Stimulated activated CD4-positive, alpha-beta T cell treated with anti-CD3 and anti-CD28 coated beads, Interleukin-4, amount 100 ng/mL, for 48 hours (primary cell): ENCODE results near the gene CDON.

ENCODE experiments used
- DNase-seq, 2 donors: peaks; one replicate each; pipeline ENCODE4 v3.0.0-alpha.2; 2020; ENCODE audit warnings: low read depth in 2 of 2

The CDON gene

DNA sequence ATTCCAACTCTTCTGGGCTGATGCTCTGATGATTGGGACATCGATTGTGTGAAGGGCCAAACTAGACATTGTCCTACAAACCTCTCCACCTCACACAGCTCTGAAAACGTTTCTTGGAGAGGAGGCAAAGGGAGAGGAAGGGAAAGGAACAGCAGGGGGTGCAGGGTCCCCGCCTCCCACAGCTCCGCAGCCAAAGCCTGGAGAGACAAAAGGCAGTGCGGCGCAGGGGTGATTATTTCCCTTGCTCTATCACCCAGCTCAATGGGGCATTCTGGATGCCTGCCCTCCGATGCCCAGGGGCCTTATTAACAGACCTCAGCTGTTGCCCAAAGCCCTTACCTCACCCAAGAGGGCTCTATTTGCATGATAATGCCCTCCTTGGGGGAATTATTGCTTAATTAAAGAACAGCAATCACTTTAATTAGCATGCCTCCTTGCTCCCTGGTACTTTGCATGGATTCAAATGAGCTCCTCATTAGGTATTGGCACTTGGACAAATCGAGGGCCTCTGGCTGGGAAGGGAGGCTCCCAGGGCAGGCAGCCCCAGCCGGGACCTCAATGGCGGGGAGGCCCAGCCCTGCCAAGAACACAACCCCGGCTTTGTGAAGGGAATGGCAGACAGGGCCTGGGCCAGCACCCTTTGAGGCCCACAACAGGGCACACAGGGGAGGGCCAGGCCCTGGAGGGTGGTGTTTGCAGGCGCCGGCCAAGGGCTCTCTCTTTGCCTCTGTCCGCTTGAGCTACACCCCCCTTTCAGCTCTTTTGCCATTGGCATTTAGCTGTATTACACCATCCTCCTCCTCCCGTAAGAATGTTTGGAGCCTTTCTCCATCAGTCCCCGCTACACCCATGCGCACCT is 19.8 kb upstream of the CDON start:
- no peak for DNase-seq

DNA sequence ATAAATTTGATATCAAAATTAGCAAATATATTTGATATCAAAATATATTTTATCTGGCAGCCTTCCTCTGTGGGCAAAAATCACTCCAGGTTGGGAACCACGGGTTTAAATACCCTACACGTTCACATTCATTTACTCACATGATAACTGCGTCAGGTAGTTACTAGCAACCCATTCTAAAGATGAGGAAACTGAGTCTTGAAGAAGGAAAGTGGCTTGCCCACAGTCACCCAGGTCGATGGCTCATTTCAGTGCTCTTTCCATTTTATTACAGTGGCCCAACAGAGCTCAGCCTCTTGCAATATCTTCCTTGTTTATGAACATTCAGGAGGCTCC is 19.2 kb upstream of the CDON start:
- DNase-seq = no peak

DNA sequence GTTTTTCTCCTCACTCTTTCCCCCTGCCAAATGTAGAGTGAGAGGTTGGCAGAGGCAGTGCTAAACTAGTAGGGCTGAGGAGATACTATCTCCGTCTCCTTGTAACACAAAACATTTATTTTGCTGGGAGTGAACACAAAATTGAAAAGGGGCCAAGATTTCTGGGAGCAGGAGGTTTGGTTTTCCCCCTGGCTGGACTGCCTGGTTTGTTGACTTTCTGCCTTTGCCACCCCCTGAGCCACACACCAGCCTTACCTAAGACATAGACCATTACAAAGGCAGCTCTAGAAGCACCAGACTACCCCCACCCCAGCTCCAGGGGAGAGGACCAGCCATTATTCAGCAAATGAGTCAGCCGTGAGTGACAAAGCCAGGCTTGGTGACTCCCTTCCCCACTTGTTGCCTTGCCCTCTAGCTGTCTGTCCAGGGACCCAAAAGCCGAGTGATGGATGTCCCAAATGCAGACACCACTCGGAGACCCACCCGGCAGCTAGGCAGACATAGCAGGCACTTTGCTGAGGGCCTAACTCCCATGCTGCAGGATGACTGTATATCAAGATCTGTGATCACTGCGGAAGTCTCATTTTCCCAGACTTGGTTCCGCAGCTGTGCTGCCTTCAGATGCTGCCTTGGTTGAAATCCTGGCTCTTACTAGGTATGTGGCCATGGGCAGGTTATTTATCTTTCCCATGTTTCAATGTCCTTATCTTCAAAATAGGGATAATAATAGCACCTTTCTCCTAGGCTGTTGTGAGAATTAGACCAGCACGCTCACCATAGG is 17.7 kb upstream of the CDON start:
- DNase-seq = no peak

DNA sequence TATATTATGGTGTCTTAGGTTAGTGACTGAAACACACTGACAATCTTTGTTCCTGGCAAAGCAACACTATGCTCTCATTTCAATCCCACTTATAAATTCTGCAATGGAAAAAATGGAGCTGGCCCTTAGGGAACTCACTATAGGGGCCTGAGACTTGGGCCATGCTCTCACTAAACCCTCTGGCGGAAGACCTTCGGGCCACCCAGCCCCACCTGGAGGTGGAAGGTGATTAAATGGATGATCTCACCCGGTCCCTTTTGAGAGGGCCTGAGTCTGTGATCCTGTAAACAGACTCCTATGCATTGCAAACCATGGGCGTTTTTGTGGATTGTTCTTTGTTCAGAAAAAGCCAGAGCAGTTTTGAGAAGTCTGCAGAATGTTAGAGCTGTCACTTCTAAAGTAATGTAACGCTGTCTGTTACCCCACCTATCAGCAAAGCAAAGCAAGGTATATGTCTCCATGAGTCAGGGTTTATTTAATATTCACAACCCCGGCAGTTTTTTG is 17.0 kb upstream of the CDON start:
- DNase-seq = no peak

DNA sequence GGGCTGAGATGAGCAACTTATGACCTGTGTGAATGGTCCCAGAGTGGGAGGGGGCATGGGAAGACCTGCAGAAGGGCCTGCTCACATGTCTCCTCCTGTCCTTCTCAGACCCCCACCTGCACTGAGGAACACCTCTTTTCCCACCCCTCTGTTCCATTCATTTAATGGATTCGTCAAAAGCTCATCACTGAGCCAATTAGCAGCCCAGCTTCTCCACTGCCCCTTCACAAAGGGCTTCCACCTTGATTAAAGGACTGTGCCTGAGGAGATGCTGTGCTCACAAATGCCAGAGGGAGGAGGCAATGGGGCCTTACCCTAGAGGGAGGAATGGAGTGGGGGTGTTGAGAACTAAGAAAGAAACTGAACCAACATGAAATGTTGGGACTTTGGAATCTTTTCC is 14.0 kb upstream of the CDON start:
- no peak for DNase-seq

DNA sequence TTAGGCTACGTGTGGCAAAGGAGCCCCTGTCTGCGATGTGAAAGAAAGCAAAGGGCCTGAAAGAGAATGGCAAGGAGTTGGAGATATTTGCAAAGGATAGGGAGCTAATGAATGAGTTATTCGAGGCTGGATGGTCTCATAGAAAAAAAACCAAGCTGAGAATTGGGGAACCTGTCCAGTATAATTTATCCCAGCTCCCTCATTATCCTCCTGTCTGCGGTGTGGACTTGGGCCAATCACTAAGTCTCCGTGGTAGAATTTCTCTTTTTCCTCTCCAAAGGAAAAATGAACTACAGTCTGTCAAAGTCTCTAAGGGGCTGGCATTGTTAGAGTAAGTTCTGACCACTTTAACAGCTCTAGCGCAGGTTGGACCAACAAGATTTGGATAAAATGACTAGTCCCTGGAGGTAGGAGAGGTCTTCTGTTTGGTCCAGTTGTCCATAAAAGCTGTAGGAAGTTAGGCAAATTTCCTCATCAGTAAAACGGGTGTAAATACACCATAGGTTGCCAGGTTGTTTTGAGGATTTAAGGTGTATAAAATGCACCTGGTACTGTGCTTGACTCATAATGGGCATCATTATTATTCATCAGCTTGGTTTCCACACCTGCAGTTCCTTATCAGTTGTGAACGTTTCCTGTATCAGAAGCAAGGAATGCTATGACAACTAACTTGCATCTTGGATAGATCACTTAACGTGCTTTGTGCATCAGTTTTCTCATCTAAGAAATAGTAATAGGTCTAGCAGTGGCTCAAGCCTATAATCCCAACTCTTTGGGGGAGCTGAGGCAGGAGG is 10.3 kb upstream of the CDON start:
- DNase-seq = no peak

DNA sequence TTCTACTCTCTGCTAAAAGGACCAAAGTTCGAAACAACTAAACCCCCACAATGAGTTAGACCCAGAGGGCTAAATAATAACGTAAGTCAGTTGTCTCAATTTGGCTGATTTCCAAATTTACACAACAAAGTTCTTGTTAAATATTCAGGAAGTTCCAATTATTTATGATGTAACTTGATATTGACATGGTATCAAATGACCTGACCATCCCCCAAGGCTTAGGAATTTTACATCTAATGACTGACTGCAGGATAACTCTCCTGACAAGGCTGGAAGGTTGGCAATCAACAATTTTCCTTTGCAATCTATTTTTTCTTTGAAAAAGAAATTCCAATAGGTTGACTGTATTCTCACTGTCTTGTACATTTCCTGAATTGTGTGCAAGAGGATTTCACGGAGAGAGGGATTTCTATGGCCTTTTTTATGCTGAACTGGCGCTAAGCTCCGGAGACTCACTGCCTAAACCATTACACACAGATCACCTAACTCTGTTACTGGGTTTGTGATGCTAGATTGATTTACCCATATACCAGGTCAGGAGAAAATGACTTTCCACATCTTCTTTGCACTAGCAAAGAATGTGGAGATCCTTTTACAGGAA is 9.6 kb upstream of the CDON start:
- DNase-seq = no peak

DNA sequence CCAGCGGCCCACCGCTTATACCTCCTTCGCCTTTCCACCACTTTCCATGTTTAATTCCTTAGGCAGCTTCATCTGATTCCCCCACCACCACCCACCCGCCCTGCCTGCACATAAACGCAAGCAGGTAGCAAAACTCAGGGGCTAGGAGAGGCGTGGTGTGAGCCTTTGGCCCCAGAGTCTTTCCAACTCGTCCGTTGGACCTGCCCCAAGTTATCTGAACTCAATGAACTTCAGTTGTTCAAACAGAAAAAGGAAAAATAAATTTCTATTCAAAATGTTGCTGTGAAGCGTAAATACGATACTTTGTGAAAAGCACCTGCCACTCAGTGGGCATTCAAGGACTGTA is 814 bp upstream of the CDON start:
- no peak for DNase-seq

DNA sequence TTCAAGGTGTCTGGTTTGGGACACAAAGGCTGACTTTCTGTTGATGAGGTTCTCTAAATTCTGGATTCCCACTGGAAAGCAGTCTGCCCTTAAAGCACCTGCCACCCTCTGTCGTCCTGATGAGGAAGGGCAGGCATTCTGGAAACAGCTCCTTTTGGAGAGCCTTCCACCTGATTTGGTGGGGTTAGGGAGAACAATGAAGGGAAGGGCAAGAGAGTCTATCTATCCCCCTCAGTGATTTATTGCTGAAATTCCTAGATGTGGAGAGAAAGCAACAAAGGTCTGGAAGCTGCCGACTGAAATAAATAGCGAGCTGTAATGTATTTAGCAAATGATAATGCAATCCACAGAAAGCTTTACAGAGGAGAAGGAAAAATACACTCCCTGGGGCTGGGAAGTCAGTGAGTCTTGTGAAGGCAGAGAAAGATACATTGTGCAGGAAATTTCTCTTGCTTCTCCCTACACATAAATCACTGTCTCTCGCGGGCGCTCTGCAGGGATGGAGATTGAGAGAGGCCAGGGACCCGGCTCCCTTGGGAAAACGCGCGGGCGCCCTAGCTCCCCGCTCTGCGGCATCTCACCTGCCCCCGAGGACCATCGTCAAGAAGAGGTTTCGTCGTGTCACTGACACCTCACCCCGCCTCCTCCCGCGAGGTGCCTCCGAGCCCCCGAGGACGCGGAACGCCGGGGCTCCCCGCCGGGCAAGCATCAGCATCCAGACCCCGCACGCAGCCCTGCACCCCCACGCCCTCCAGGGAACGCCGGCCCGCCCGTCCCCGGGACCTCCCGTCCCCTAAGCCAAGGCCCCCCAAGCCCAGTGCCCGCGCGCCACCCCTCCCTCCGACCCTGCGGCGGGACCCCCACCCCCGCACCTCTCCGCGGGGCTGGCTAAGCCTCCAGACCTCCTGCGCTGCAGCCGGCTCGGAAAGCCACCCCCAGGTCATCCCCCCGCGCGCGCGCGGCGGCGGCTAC is 673 bp downstream of the CDON start:
- DNase-seq = peak; percentile 9 to 12

DNA sequence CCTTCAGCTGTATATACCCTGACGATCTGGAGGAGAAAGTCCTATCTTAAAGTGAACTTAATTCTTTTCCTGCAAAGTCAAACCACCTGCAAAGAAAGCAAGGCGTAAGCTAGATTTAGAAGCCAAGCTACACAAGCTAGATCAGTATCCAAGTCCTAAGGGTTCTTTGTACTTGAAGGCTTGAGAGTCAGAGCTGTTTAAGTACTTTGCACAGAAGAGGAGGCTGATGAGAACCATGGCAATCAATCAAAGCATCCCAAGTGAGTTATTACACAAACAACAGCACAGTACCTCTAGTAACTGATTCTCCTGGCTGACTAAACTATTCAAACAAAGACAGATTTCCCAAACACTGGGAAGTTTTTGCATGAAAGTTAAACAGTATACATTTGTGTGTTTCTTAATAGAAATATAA is 1.9 kb downstream of the CDON start:
- DNase-seq = no peak

DNA sequence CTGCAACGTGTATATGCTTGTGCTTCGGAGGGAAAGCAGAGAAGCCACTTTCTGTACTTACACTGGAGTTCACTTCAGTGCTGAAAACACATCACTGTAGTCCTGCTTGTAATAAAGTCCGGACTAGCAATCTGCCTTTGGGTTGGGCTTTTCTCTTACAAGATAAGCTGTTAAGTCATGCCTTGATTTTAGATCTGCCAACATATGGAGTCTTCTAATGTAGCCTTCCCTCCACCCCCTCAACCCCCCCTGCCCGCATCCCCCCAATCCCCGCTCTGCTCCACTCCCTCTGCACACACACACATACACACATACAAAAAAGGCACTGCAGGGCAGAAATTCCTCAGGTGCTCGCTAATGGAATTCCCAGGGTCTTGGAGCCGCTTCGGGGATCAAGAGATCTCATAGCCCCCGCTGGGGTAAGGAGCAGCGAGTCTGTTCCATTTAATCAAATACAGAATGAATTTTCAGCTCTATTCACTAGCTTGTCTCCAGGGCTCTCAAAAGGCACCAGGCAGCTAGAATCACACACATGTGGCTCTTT is 3.4 kb downstream of the CDON start:
- no peak for DNase-seq

DNA sequence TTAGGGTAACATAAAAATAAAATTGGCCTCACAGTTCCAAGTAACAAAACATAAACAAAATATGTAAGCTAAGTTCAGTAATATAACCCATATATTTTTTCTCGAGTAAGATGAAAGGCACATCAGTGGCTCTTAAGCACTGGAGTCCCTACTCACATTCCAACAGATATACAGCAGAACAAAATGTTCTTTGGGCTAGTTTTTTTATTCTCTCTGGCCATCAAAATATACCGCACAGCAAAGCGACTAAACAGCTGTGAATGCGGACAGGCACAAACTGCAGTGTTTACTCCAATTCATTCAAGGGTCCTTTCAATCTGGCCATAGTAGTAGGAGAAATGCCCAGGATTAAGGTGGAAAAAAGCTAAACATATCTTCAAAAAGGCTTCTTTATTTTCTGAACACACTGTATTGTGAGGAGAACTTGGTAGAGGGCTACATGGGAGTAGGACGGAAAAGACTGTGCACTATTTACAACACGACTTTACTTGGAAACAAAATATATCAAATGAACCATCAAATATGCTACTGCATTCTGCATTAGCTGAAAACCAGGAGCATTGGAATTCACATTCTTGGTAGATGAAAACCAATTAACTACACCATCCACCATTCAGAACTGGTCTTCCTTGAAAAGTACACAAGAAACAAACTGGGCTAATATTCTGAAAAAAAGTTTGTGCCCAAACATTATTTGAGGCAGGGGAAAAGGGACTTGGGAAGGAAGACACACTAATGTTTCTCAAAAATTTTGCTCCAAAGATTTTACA is 4.4 kb downstream of the CDON start:
- DNase-seq = no peak

DNA sequence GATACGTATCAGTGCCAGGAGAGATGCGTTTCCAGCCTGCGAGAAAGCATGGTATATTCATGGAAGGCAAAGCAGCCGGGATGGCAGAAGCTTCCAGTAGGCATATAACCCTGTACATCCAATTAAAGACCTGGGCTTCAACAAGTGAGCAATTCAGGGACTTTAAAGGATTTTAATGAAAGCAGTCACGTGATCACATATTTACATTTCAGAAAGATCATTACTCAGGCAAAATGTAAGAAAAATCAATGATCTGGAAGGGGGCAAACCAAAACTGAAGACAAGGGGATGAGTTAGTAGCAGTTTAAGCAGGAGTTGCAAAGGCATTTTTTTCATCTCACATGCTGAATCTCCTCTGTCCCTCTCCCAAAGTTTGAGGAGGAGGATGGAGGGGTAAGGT is 7.8 kb downstream of the CDON start:
- no peak for DNase-seq

DNA sequence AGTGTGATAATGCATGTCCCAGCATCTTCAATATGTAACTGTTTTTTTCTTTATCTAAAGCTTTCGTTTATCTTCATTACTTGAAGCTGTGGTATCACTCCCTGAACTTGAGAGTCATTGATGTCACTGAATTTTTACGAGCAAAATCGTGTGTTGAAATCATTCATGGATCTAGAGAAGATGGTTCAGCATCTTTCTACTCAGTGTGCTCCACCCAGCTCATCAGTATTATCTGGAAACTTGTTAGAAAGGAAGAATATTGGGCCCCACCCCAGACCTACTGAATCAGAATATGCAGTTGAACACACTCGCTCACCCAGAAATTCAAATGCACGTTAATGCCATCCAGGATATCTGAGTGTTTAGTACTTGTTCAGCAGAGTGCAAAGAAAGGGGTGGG is 8.3 kb downstream of the CDON start:
- DNase-seq = no peak

DNA sequence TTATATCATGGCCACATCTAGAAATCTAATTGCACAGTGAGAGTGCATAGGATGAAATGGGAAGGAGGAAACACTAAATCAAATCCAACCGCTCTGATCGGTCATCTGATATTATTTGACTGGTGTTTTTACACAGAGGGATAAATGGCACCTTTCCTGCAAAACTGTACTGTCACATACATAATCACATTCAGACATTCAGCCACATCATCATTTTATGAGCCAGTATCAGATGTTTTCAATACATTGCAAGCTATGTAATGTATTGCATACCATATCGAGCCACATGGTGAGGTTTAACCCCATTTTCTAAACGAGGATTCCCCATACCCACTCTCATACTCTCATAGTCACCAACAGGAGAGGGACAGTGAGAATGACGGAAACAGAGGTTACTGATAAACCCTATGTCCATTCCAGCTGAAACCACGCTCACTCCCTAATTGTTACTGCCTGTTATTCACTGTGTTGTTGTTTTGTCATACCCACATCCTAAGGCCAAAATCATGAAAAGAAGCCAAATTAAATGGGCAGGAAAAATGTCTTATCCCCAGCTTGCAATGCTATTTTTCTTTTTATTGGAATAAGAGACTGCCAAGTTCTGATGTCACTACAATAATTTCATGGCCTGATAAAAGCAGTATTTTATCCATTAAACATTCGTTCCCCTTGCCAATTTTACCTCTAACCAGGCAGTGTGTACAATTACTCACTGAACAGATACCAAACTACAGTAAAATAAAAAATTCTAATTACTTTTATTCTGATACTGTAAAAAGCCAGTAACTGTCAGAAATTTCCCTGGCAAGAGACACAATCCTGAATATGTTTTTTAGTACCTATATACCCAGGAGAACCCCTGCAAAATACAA is 9.0 kb downstream of the CDON start:
- DNase-seq = no peak

DNA sequence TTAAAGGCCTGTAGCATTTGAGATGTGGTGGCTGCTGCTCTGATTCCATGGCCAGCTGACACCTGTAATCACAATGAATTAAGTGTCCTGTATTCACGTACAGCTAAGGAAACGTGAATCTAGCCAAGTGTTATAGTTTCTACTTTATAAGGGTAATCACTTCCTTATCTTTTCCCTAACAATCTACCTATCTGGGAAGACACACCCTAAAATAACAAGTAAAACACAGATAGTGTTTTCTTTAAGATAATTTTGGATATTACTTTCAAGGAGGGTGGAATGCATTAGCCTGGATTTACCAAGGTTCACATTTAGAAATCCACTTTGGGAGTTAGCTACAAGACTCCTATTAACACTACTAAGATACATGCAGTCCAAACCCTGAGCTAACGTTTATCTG is 11.5 kb downstream of the CDON start:
- no peak for DNase-seq

DNA sequence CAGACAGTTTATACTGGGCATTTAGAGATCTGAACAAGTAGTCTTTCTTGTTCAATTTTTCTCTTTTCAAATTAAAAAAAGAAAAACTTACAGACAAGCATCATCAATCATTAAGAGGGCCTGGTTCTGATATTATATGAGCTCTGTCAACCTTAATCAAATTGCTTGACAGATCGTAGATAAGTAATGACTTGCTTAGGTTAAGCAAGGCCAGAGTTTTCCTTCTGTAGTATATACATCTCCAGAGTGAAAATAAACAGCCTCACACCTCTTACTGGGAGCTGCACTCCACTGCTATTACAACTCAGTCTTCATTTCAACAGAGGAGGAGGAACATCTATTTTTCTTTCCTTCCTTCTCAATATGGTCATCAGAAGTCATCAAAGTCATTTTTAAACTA is 13.5 kb downstream of the CDON start:
- no peak for DNase-seq

DNA sequence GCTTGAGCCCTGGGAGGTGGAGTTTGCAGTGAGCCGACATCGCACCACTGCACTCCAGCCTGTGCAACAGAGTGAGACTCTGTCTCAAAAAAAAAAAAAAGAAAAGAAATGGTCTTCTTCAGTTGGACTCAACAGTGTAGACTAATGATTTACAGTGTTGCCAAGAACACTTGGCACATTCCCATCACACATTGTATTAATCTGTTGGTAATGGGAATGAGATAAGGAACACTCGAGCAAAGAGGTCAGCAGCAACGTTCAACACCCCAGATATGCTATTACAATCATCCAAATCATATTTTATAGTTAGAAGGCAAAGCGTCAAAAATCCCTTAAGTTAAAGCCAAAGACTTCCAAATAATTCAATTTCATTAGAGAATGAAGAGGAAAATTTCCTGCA is 14.5 kb downstream of the CDON start:
- no peak for DNase-seq
